K562 (cell line): Measurements from ENCODE around the gene ZC3H6. TPM values are rescaled to one million over a fixed set of nuclear protein-coding genes. Genes with fewer than 3 reads are reported as not detected.
A peak's percentile ranks its signal among the peaks of the same experiment; 100 is the strongest.

Source experiments
- ATF4 ChIP-seq: fragments of 450-650 bp; formaldehyde crosslinking; IDR thresholded peaks from 2 replicates; pipeline ENCODE4 v1.4.0; 2022; ENCODE audit warnings: mild to moderate bottlenecking, moderate library complexity
- CXXC5 ChIP-seq: fragments of 250-450 bp; sonication (Bioruptor Pico); IDR thresholded peaks from 2 replicates; pipeline ENCODE4 v1.8.0; 2022; ENCODE audit warnings: inconsistent platforms, mild to moderate bottlenecking, moderate library complexity
- ESRRA ChIP-seq: fragments of 450-650 bp; IDR thresholded peaks from 2 replicates; pipeline ENCODE4 v1.6.1; 2014; ENCODE audit warnings: low read depth, mild to moderate bottlenecking, moderate library complexity, borderline replicate concordance
- FOXJ2 ChIP-seq: fragments of 200-800 bp; sonication (Bioruptor generic); IDR thresholded peaks from 2 replicates; pipeline ENCODE4 v1.6.1; 2016; ENCODE audit warnings: missing genetic modification characterization, missing compliant biosample characterization
- HDGF ChIP-seq: fragments of 450-650 bp; IDR thresholded peaks from 2 replicates; pipeline ENCODE4 v1.6.1; 2016
- HES1 ChIP-seq: fragments of 450-650 bp; IDR thresholded peaks from 2 replicates; pipeline ENCODE4 v1.6.1; 2016; ENCODE audit warnings: low read depth, mild to moderate bottlenecking, moderate library complexity
- HMGN3 ChIP-seq: IDR thresholded peaks from 2 replicates; pipeline ENCODE4 v1.6.1; 2011; ENCODE audit warnings: borderline replicate concordance, low read depth, mild to moderate bottlenecking, mixed read lengths, low read length; ENCODE audit not compliant: insufficient read length; ENCODE audit errors: extremely low read depth
- MBD2 ChIP-seq: sonication (generic); IDR thresholded peaks from 2 replicates; pipeline ENCODE4 v1.6.1; 2016; ENCODE audit warnings: low read depth, borderline replicate concordance
- MEF2D ChIP-seq: conservative IDR thresholded peaks from 2 replicates; pipeline ENCODE4 v1.6.1; 2016; ENCODE audit warnings: low read depth, missing genetic modification characterization, missing compliant biosample characterization
- NCOR1 ChIP-seq: fragments of 450-650 bp; IDR thresholded peaks from 2 replicates; pipeline ENCODE4 v1.6.1; 2016; ENCODE audit warnings: mild to moderate bottlenecking, moderate library complexity
- NR2F6 ChIP-seq: fragments of 450-650 bp; formaldehyde crosslinking; IDR thresholded peaks from 2 replicates; pipeline ENCODE4 v1.4.0; 2020; ENCODE audit warnings: mild to moderate bottlenecking
- NR3C1 ChIP-seq: sonication (generic); formaldehyde crosslinking; IDR thresholded peaks from 2 replicates; pipeline ENCODE4 v1.8.1; 2022; ENCODE audit warnings: missing genetic modification reagents
- PKNOX1 ChIP-seq: fragments of 450-650 bp; IDR thresholded peaks from 2 replicates; pipeline ENCODE4 v1.6.1; 2016
- POLR2AphosphoS2 ChIP-seq: IDR thresholded peaks from 2 replicates; pipeline ENCODE4 v1.6.1; 2012; ENCODE audit warnings: low read length, improper control_type of control experiment
- PTTG1 ChIP-seq: fragments of 450-650 bp; IDR thresholded peaks from 2 replicates; pipeline ENCODE4 v1.6.1; 2016; ENCODE audit warnings: low read depth, mild to moderate bottlenecking, missing genetic modification characterization, missing compliant biosample characterization
- SIRT6 ChIP-seq: IDR thresholded peaks from one replicate; pipeline ENCODE4 v1.6.1; 2012; ENCODE audit warnings: low read depth, mild to moderate bottlenecking, control low read depth, inconsistent platforms, low read length, moderate library complexity
- SMC3 ChIP-seq: conservative IDR thresholded peaks from 2 replicates; pipeline ENCODE4 v1.6.1; 2011; ENCODE audit warnings: low read depth, low read length, improper control_type of control experiment; ENCODE audit not compliant: insufficient read depth
- SPI1 ChIP-seq: IDR thresholded peaks from 2 replicates; pipeline ENCODE4 v1.6.1; 2011; ENCODE audit warnings: low read depth, low read length, control low read depth, borderline replicate concordance
- TAF9B ChIP-seq: fragments of 450-650 bp; IDR thresholded peaks from 2 replicates; pipeline ENCODE4 v1.6.1; 2018; ENCODE audit warnings: mild to moderate bottlenecking; ENCODE audit not compliant: partially characterized antibody
- TARDBP ChIP-seq: fragments of 450-650 bp; IDR thresholded peaks from 2 replicates; pipeline ENCODE4 v1.6.1; 2016
- TGIF2 ChIP-seq: sonication (generic); formaldehyde crosslinking; IDR thresholded peaks from 2 replicates; pipeline ENCODE4 v1.8.1; 2022; ENCODE audit warnings: mild to moderate bottlenecking, missing genetic modification reagents, moderate library complexity
- THRB ChIP-seq: fragments of 450-650 bp; formaldehyde crosslinking; conservative IDR thresholded peaks from 2 replicates; pipeline ENCODE4 v1.4.0; 2022; ENCODE audit warnings: mild to moderate bottlenecking, missing genetic modification characterization
- U2AF2 ChIP-seq: fragments of 200-400 bp; formaldehyde crosslinking; optimal IDR thresholded peaks from 2 replicates; pipeline ENCODE3; 2017; ENCODE audit warnings: low read depth, mild to moderate bottlenecking, low read length
- ZFP30 ChIP-seq: fragments of 250-450 bp; sonication (Bioruptor Pico); IDR thresholded peaks from 2 replicates; pipeline ENCODE4 v1.8.0; 2022; ENCODE audit warnings: moderate library complexity, mild to moderate bottlenecking, inconsistent platforms, borderline replicate concordance
- ZNF124 ChIP-seq: sonication (generic); formaldehyde crosslinking; IDR thresholded peaks from 2 replicates; pipeline ENCODE4 v1.8.1; 2022; ENCODE audit warnings: missing genetic modification reagents
- ZNF143 ChIP-seq: sonication (generic); formaldehyde crosslinking; IDR thresholded peaks from 2 replicates; pipeline ENCODE4 v1.9.0; 2022; ENCODE audit warnings: mild to moderate bottlenecking, missing genetic modification reagents
- ZNF583 ChIP-seq: fragments of 250-450 bp; sonication (Bioruptor Pico); IDR thresholded peaks from 2 replicates; pipeline ENCODE4 v1.4.0; 2020
- polyA plus RNA-seq, 8 experiments: library from polyadenylated mRNA; depleted of rRNA in 4 of 8; stranded (reverse) in 5 of 8; unstranded in 3 of 8; fragments of >200 nt; fragmentation: Nextera tagmentation in 2 of 8; fragmentation: Illumina TruSeq in 1 of 8; extraction: Ambion mirVana in 2 of 8; extraction: Trizol in 1 of 8; gene quantifications; 2 replicates each; pipeline versions ENCODE4 v1.2.1 to v1.2.3, GENCODE V29; 2011 to 2014; ENCODE audit warnings: inconsistent platforms in 1 of 8, missing spikeins in 1 of 8
- total RNA-seq, 7 experiments: library from RNA; depleted of rRNA in 6 of 7; stranded (reverse); fragments of >200 nt in 6 of 7; fragmentation: Illumina TruSeq in 2 of 7; extraction: Trizol in 2 of 7; gene quantifications; 2 replicates each; pipeline versions ENCODE4 v1.2.1 to v1.2.3, GENCODE V29; 2011 to 2021; ENCODE audit warnings: low replicate concordance in 1 of 7

ZC3H6 gene
- total and polyA plus RNA-seq, 9 of the 15 experiments (the other 6 are each of a cell fraction or from before 2014, with no cell fraction given) = 0.45 to 1.9 (median 1.5) TPM

- no peak for TF ChIP-seq THRB (CRISPR knock-in tag)
- TF ChIP-seq ZNF124 = no peak
- TF ChIP-seq PKNOX1 = peak; percentile 83
- TF ChIP-seq TARDBP = peak; percentile 58; the same call in 1 of the 2 replicates
- TF ChIP-seq SPI1 = no peak
- no peak for TF ChIP-seq SIRT6
- TF ChIP-seq POLR2AphosphoS2 = no peak
- no peak for TF ChIP-seq ZNF143 (CRISPR knock-in tag)
- peak; percentile 29 for TF ChIP-seq TAF9B
- no peak for TF ChIP-seq PTTG1 (tag)
- TF ChIP-seq ZFP30 (CRISPR knock-in tag) = no peak
- peak; percentile 92 for TF ChIP-seq TGIF2
- no peak for TF ChIP-seq MBD2
- 0 out of 2 replicates have a peak, but pooled peaks have one; percentile 41 for TF ChIP-seq NR3C1 (CRISPR knock-in tag)
- no peak for TF ChIP-seq SMC3
- no peak for TF ChIP-seq FOXJ2 (tag)
- peak; percentile 52; the same call in 1 of the 2 replicates for TF ChIP-seq ESRRA
- TF ChIP-seq ATF4 = no peak
- TF ChIP-seq ZNF583 = no peak
- TF ChIP-seq CXXC5 = peak; percentile 82
- no peak for TF ChIP-seq MEF2D (tag)
- TF ChIP-seq NR2F6 (CRISPR knock-in tag) = no peak
- TF ChIP-seq HMGN3 = peak; percentile 60
- no peak for TF ChIP-seq HES1
- no peak for TF ChIP-seq HDGF
- no peak for TF ChIP-seq U2AF2
- no peak for TF ChIP-seq NCOR1
Observed at GRCh38 chr2:112254466-112255240, 20.7 kb upstream of the ZC3H6 start, which contains the start of gene ZC3H8 (continued).
